Left ventricle myocardium superior (tissue), 1 donor: ENCODE measurements around the gene ECSIT. TPM values are rescaled to one million over a fixed set of nuclear protein-coding genes. Genes with fewer than 3 reads are reported as not detected.
"Not testable (repeated sequence)": the region's sequence is repeated elsewhere in the genome, so short reads cannot be mapped to it uniquely, and the experiment has no call there.

Experiments
- ATAC-seq: fragments of 200-7000 bp; cut with Tn5 transposase; one replicate; pipeline ENCODE4 v1.9.1; 2020; ENCODE audit warnings: mild to moderate bottlenecking, moderate library complexity
- DNase-seq: peaks from one replicate; pipeline ENCODE4 v3.0.0-alpha.2; 2020
- intact Hi-C: fragments of 100-400 bp; cut with micrococcal nuclease; formaldehyde crosslinking; loops from one replicate; pipeline ENCODE4 v1.11.0; 2022
- long read RNA-seq: library from polyadenylated mRNA; unstranded; transcript quantifications from one replicate; pipeline ENCODE4 v2.0.0, GENCODE V29; 2021
- total RNA-seq: library from RNA; stranded (reverse); fragmentation: NEBNext Ultra II Directional; extraction: Animal tissue kit (Norgen Biotek cat#: 25700); gene quantifications from one replicate; pipeline ENCODE4 v1.2.1, GENCODE V29; 2021
- donor health status: DM: no; HTN: yes; CAD: no; lungs with severe emphysema.

Gene ECSIT, protein sequence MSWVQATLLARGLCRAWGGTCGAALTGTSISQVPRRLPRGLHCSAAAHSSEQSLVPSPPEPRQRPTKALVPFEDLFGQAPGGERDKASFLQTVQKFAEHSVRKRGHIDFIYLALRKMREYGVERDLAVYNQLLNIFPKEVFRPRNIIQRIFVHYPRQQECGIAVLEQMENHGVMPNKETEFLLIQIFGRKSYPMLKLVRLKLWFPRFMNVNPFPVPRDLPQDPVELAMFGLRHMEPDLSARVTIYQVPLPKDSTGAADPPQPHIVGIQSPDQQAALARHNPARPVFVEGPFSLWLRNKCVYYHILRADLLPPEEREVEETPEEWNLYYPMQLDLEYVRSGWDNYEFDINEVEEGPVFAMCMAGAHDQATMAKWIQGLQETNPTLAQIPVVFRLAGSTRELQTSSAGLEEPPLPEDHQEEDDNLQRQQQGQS
- total RNA-seq: 180 TPM
- long read RNA-seq, transcript ECSIT-202 (8 exons, 1,700 nt): major isoform, 498 of 621 reads
- long read RNA-seq, partial matches to known transcripts: 24 of 621 reads
- long read RNA-seq, other reads (novel, unspliced or antisense): 91 of 621 reads

DNA sequence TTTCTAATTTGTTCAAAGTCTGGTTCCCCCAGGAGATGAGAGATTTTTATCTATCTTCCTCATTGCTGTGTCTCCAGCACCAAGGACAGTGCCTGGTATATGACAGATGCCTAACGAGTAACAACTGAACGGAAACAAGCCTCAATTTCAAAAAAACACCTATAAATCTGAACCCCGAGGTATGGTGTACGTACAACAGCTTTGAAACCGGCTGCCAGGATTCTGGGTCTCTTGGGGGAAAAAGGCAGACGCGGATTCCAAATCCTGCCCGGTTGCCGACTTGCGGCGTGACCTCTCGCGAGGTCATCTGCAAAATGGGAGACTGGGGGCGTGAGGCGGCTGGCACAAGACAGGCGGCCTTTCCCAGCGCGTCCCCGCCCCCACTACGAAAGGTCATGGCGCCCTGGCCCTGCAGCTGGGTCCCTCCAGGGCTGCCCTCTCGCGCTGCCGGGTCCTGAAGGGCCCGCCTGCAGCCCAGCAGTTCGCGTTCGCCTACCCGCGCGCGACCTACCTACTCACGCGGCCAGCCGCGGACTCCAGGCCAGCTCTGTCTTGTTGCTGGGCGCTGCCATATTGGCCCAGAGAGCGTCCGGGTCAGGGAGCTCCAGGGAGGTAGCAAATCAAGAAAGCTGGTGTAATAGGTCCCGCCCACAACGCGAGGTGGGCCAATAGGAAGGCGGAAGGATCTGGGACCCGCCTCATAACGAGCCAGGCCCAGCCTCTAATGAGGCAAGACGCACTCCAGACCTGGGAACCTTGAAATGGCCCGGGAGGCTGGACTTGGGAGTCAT, at the start of gene ECSIT:
ECSIT (minus strand) TSS at position 584 of the 791 bp plus-strand sequence. CDS start 9,964 bp downstream, outside the sequence.
- DNase-seq: peak; percentile 98
- intact Hi-C loops: no loop called here

DNA sequence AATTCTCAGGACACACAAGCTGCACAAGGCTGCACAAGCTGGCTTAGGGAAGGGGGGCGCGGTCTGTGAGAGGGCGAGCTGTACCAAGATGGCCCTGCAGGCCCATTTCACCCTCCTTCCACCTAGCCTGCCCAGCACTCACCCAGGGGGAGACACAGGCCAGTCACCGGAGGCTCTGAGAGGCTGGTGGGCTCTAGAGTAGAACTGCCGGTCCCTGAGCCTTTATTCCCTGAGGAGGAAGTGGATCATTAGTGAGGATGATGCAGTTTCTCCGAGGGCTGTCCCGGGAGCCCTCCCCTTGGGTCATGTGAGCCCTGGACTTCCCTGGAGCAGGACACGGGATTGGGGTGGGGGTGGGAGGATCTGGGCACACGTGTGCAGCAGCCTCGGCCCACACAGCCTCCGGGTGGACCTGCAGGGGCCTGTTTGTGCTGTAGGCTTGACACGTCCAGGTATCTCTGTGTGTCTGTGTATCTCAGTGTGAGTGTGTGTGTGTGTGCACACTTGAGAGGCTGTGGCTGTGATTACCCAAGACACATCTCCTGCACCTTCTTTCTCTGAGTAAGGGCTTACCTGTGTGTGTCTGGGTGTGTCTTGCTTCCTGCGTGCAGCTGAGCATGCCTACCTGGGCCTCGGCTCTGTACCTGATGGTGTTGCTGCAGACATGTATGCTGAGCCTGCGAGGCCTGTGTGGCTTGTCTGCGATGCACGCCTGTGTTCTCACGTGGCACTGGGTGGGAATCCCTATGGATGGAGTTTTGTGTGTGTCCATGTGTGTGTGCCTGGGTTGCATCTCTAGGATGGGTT, 48.7 kb upstream of the ECSIT start, which contains the start of gene ACP5:
ACP5 (minus strand) TSS at position 195 of the 807 bp plus-strand sequence. CDS start 328 bp downstream, outside the sequence.
- DNase-seq: no peak
- intact Hi-C loops: no loop called here
- ATAC-seq: peak; percentile 32

More for the DNA sequence above, at the start of gene ECSIT:
- ATAC-seq: peak; percentile 98

DNA sequence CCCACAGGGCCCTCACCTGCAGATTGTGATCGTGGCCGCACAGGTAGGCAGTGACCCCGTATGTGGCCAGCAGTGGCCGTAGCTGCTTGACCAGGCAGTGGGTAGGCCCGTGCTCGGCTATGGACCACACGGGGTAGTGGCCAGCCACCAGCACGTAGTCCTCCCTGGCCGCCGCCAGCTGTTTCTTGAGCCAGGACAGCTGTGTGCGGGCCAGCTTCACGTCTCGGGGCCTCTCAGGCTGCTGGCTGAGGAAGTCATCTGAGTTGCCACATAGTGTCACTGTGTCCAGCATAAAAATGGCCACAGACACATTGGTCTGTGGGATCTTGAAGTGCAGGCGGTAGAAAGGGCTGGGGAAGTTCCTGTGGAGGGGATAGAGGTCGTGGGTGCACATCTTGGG, 47.3 kb upstream of the ECSIT start:
- intact Hi-C loops: no loop called here
- DNase-seq (no peak), ATAC-seq (no peak)

DNA sequence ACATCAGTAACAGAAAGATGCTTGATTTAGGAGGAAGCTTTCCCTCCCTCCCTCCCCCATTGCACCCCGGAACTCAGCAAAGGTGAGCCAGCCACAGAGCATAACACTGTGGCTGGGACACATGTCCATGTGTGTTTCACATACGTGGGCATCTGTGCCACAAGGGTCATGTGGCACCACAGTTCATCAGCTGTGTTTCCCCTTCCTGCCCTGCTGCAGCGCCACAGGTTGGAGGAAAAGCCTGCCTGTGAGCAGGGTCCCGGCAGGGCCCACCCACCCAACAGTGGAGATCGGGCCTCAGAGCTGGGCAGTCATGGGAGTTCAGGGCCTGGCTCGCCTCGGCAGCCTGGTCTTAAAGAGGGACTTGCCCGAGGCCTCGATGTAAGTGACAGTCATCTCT, 45.8 kb upstream of the ECSIT start:
- DNase-seq (no peak), ATAC-seq (no peak)
- intact Hi-C loops: no loop called here

DNA sequence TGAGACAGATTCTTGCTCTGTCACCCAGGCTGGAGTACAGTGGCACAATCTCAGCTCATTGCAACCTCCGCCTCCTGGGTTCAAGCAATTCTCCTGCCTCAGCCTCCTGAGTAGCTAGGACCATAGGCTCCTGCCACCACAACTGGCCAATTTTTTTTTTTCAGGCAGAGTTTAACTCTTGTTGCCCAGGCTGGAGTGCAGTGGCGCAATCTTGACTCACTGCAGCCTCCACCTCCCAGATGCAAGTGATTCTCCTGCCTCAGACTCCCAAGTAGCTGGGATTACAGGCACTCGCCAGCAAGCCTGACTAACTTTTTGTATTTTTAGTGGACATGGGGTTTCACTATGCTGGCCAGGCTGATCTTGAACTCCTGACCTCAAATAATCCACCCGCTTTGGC, 44.8 kb upstream of the ECSIT start:
- intact Hi-C loops, ATAC-seq: not testable (repeated sequence)

DNA sequence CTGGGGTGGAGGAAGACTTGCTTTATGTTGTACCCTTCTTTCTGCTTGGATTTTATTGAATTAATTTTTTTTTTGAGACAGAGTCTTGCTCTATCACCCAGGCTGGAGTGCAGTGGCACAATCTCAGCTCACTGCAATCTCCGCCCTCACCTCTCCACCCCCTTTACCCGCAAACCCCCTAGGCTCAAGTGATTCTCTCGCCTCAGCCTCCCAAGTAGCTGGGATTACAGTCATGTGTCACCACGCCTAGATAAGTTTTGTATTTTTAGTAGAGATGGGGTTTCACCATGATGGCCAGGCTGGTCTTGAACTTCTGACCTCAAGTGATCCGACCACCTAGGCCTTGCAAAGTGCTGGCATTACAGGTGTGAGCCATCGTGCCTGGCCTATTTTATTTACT, 44.4 kb upstream of the ECSIT start:
- DNase-seq, ATAC-seq, intact Hi-C loops: not testable (repeated sequence)

More for the DNA sequence above, 44.8 kb upstream of the ECSIT start:
- DNase-seq: not testable (repeated sequence)

DNA sequence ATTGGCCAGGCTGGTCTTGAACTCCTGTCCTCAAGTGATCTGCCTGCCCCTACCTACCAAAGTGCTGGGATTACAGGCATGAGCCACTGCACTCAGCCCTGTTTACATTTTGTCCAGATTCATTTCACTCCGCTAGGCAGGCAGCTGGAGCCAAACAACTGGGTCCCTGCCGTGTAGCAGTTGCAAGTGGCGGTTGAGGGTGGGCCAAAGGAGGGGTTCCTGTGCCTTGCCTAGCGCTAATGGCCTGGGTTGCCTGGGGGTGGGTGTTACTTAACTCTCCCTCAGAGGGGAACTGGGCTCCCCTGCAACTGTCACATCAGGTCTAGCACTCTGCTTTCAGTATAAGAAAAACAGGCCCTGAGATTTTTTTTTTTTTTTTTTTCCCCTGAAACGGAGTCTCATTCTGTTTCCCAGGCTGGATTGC, 41.1 kb upstream of the ECSIT start:
- intact Hi-C loops: no loop called here
- DNase-seq: no peak
- ATAC-seq: no peak

DNA sequence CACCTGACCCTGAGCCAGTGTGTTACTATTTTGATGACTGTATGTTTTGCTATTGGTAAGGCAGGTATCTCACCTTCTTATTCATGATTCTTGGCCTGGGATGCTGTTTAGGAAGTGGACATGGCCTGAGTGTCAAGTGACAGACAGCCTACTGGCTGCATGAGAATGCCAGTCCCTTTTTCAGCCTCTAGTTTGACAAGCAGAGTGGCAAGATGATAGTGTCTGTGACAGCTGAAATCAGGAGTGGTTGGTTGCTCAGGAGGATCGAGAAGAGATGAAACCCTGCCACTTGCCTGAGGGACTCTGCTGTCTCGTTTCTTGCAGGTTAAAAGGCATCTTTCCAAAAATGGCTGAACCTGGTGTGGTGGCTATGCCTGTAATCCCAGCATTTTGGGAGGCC, 37.2 kb upstream of the ECSIT start:
- intact Hi-C loops: no loop called here
- no peak for ATAC-seq
- no peak for DNase-seq

DNA sequence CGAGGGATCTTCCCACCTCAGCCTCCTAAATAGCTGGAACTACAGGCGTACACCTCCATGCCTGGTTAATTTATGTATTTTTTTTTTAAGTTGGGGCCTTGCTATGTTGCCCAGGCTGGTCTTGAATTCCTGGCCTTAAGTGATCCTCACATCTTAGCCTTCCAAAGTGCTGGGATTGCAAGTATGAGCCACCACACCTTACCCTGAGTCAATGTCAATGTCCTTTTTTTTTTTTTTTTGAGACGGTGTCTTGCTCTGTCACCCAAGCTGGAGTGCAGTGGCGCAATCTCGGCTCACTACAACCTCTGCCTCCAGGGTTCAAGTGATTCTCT, 36.7 kb upstream of the ECSIT start:
- DNase-seq, ATAC-seq, intact Hi-C loops: not testable (repeated sequence)

DNA sequence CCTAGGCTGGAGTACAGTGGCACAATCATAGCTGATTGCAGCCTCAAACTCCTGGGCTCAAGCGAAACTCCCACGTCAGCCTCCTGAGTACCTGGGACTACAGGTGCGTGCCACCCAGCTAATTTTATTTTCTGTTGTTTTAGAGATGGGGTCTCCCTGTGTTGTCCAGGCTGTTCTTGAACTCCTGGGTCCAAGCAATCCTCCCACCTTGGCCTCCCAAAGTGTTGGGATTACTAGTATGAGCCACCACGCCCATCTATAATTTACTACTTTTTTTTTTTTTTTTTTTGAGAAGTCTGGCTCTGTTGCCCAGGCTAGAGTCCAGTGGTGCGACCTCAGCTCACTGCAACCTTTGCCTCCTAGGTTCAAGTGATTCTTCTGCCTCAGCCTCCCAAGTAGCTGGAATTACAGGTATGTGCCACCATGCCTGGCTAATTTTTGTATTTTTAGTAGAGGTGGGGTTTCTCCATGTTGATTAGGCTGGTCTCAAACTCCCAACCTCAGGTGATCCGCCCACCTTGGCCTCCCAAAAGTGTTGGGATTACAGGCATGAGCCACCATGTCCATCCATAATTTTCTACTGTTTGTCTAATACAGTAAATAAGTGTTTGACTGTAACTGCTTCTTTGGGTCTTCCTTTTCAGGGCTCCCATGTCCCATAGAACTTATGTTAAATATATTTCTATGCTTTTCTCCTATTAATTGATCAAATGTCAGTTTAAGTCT, 35.3 kb upstream of the ECSIT start:
- intact Hi-C loops, DNase-seq, ATAC-seq: not testable (repeated sequence)

DNA sequence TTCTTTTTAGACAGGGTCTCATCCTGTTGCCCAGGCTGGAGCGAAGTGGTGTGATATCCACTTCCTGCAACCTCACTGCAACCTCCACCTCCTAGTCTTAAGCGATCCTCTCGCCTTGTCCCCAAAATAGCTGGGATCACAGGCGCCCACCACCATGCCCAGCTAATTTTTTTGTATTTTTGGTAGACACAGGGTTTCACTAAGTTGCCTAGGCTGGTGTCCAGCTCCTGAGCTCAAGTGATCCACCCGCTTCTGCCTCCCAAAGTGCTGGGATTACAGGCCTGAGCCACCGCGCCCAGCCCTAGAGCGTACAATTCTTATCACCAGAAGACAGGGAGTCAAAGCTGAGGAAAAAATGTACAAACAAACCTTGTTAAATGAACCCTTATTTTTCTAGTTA, 34.6 kb upstream of the ECSIT start:
- intact Hi-C loops: no loop called here
- DNase-seq (no peak), ATAC-seq (no peak)

DNA sequence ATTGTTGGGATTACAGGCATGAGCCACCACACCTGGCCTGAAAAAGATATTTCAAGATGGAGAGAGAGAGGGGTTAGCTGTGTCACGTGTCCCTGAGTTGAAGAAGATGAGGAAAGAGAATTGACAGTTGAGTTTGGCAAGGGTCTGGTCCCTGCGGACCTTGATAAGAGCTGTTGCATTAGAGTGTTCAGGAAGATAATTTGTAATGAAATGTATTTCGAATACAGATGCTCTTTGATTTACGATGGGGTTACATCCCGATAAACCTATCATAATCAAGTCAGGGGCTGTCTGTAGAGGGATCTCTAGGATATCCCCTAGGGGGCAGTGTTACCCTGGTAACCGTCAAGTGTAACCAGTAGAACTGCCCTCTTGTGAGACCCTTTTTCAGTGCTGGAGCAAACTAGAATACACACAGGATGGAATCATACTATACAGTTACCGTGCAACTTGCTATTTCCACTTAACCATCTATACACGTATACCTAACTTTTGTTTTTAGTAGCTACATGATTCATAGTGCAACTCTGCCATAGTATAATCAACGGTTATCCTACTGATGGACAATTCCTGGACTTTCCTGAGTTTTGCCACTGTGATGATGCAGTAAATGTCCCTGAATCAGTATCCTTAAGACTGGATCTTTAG, 31.6 kb upstream of the ECSIT start:
- DNase-seq (no peak), ATAC-seq (peak; percentile 41)
- intact Hi-C loops: no loop called here

DNA sequence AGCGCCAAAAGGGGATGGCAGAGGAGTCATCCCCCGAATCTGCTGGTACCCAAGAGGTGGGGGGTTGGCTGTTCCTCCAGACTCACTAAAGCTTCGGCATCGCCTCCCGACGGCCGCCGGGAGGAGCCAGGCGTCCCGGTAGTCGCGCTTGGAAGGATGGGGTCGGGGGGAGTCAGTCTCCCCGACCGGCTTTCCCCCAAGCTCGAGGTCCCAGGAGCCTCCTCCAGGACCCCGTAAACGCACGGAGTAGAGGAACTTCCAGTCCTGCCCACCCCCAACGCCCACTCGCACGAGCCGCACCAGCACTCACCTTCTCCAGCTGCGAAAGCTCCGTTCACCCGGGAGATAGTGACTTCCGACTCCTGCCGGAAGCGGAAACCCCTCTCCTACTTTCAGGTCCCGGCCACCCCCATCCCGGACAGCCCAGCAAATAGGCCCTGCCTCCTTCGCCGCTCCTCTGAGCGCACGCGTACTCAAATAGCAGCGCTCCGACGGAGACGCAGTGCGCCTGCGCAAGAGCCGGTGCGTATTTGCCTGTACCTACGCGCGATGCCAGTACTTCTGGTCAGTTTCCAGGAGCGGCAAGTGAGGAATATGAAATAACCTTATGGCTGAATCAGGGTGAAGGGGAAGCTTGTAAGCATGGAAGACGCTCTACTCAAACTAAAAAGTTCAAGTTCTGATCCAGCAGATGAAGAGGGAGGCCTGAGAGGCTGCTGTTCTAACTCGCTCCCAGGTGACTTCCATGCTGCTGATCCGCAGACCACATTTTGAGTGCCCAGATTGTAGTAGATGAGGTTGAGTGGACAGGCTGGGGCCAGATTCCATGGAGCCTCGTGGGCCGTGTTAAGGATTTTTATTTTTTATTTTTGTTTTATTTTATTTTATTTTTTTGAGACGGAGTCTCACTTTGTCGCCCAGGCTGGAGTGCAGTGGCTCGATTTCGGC, 30.2 kb upstream of the ECSIT start, which contains the start of gene ELOF1:
ELOF1 (minus strand) TSS at position 350 of the 948 bp plus-strand sequence. CDS start 4,883 bp downstream, outside the sequence.
- peak; percentile 98 for DNase-seq
- intact Hi-C loops: no loop called here
- peak; percentile 98 for ATAC-seq

DNA sequence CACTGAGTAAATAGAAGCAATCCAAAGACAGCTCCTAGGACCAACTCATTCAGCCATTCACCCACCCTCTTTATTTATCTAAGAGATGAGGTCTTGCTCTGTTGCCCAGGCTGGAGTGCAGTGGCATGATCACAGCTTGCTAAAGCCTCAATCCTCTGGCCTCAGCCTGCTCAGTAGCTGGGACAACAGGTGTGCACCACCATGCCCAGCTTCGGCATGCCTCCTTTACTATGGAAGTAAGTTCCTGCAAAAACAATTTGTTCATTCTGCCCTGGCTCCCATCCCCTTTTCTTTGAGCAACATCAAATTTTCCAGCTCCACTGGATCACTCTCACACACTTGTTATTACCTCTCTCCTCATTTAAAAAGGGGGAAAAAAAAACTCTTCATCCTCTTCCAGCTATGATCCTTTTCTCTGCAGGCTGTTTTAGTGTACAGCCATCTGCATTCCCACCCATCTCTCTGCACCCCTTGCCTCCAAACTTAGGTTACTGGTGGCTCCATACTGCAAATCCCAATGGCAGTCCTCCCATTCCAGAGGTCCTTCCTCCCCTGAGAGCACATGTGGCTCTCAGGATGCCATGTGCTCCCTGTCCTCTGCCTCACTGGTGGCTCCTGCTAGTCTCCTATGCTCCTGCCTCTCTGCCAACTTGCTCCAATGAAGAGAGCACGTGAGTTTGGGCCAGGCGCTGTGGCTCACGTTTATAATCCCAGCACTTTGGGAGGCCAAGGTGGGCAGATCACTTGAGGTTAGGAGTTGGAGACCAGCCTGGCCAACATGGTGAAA, 27.9 kb upstream of the ECSIT start:
- ATAC-seq (no peak), DNase-seq (no peak)
- intact Hi-C loops: no loop called here

DNA sequence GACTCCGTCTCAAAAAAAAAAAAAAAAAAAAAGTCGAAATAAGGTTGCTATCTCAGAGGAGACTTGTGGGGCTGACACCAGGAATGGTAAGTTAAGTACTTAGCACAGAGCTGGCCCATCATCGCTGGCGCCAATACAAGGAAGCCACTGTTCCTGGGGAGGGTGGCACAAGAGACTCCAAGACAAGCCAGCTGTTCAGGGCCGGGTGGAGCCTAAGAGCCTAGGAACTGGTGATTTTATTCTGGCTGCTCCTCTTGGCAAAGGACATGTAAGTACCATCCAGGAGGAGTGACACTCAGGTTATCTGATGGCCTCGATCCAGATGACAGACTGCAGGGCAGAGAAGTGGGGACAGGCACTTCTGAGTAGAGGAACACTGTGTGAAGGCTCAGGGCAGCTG, 26.3 kb upstream of the ECSIT start:
- DNase-seq: no peak
- ATAC-seq: peak; percentile 4
- intact Hi-C loops: no loop called here

DNA sequence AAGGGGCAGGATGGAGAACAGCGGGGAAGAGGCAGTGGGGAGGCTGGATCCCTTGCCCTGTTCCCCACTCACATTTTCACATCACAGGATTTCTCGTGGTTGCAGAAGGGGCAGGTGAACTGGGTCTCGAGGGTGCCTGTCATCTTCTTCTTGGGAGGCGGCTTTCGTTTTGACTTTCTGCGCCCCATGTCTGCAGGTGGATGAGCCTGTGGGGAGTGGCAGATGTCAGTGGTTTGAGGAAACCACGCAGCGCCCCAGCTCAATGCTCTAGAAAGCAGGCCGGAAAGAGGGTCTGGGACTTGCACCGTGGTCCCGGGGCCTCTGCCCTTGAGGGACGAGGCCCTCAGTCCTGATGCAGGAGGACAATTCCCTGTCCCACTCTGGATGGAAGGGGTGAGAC, 25.2 kb upstream of the ECSIT start:
- intact Hi-C loops: no loop called here
- DNase-seq (no peak), ATAC-seq (no peak)
